ENCODE measurements around the gene FTCD. TPM values are rescaled to one million over a fixed set of nuclear protein-coding genes. Genes with fewer than 3 reads are reported as not detected.

FTCD gene
- total and polyA plus RNA-seq, 2 of the 4 experiments (the other 2 are of a cell fraction): 0.55 TPM; not detected in 1

- no peak overlapping the region for H3K4me2 ChIP-seq (ENCODE audit: low read depth, low read length)
- peaks cover 12% of the 10 kb centered on the region for H3K4me1 ChIP-seq (ENCODE audit: control insufficient read depth, insufficient read depth, low read length)
- H3K27me3 ChIP-seq (ENCODE audit: control insufficient read depth, insufficient read depth, low read length): no peaks in the 10 kb centered on the region
- TF ChIP-seq MAZ (IDR thresholded peaks at IDR 0.05; ENCODE audit: borderline replicate concordance, low read depth, low read length): no peak
- no peak for TF ChIP-seq CTCF (conservative IDR thresholded peaks at IDR 0.05; ENCODE audit: low read depth, low read length)
- no peak for TF ChIP-seq FOS (IDR thresholded peaks at IDR 0.05; ENCODE audit: low read depth, low read length)
- TF ChIP-seq CHD1 (IDR thresholded peaks at IDR 0.05; ENCODE audit: low read depth, low read length): no peak
- no peak for TF ChIP-seq NFE2L2 (IDR thresholded peaks at IDR 0.05; ENCODE audit: low read depth, low read length)
- no peak for TF ChIP-seq RAD21 (IDR thresholded peaks at IDR 0.05; ENCODE audit: low read length)
- BruUV-seq (replicated peaks): no TSS peak
- ATAC-seq (ENCODE audit: low read depth) (no peak), DNase-seq (no peak)
- intact Hi-C loops (cut with micrococcal nuclease): no loop called here
- H3K4ac ChIP-seq (ENCODE audit: low read depth, low read length): no peak overlapping the region
- H4K8ac ChIP-seq (ENCODE audit: low read depth in 2 of 2, low read length in 2 of 2): no peak overlapping the region
- H2BK120ac ChIP-seq (ENCODE audit: low read depth, low read length): no peak overlapping the region
- H2BK20ac ChIP-seq (ENCODE audit: low read depth, low read length): no peak overlapping the region
- in situ Hi-C loops (cut with MboI; ENCODE audit: low sequenced_read_pairs): no loop called here
- no peak overlapping the region for H4K91ac ChIP-seq (ENCODE audit: insufficient read depth, low read depth, low read length)
- H2AK5ac ChIP-seq (ENCODE audit: low read depth, low read length): no peak overlapping the region
- CTCF ChIA-PET: no interaction called here
- H2BK5ac ChIP-seq (ENCODE audit: low read depth, low read length, poor library complexity, severe bottlenecking): no peak overlapping the region
- no peak overlapping the region for H3K56ac ChIP-seq (ENCODE audit: extremely low read depth, insufficient read depth, low read length)
- peaks cover 18% of the 10 kb centered on the region for H3K9me1 ChIP-seq (ENCODE audit: insufficient read depth, low read length)
- H3K36me3 ChIP-seq (ENCODE audit: control insufficient read depth, insufficient read depth, low read length): peaks cover 44% of the 10 kb centered on the region
- H3K23ac ChIP-seq (ENCODE audit: low read depth, low read length): no peak overlapping the region
- no peak overlapping the region for H4K5ac ChIP-seq (ENCODE audit: low read depth, low read length)
- H3K18ac ChIP-seq (ENCODE audit: low read depth, low read length): no peak overlapping the region
- WGBS, 2 experiments (ENCODE audit: extremely low coverage in 2 of 2, insufficient read length in 1 of 2): 86% methylated on average over 11 of the region's 34 CpGs; no CpG with 5 or more reads in 1 of the 2 experiments
- H2AFZ ChIP-seq (replicated peaks; ENCODE audit: low read length, poor library complexity): peak overlapping the region; percentile 58
- H3K27ac ChIP-seq (ENCODE audit: insufficient read depth, low read length): no peak overlapping the region
- dilution Hi-C loops (cut with HindIII; ENCODE audit: low sequenced_read_pairs, unreplicated experiment): no loop called here
- H3K79me1 ChIP-seq (ENCODE audit: low read depth in 1 of 2, low read length in 2 of 2): 0 out of 4 replicates have a peak, but pooled peaks cover 0 to 3% of the 10 kb centered on the region in 2 experiments
- POLR2A ChIA-PET (ENCODE audit: unreplicated experiment): interaction anchor here (0.6 kb wide), 1 partner anchor 9 kb away, joined by 3 read pairs; no protein-coding TSS in a partner anchor
- no peaks in the 10 kb centered on the region for H3K9me3 ChIP-seq (ENCODE audit: control insufficient read depth, insufficient read depth, low read length)
- no peaks in the 10 kb centered on the region for H4K20me1 ChIP-seq (ENCODE audit: insufficient read depth, low read length)
- H2AK9ac ChIP-seq (replicated peaks; ENCODE audit: low read depth, low read length, poor library complexity): peak overlapping the region; percentile 3
- H2BK15ac ChIP-seq (ENCODE audit: low read depth, low read length): no peak overlapping the region
- no peak overlapping the region for H3K9ac ChIP-seq (ENCODE audit: low read depth, low read length)
- H3K4me3 ChIP-seq (ENCODE audit: insufficient read depth, low read depth, low read length): no peak overlapping the region
- no peak overlapping the region for H3K14ac ChIP-seq (replicated peaks; ENCODE audit: low read depth, low read length)
These were observed 39.3 kb upstream of the FTCD start for GRCh38 chr21:46194374-46195334.
